ENCODE data around the gene MGAT3.

- TF ChIP-seq CTCF (tag by site-specific recombination; IDR thresholded peaks at IDR 0.05) (no peak), ZBTB20 (tag by site-specific recombination; IDR thresholded peaks at IDR 0.05) (no peak), TCF7L2 (IDR thresholded peaks at IDR 0.05; ENCODE audit: borderline replicate concordance, low read depth, low read length) (no peak), KLF1 (tag by site-specific recombination; IDR thresholded peaks at IDR 0.05) (no peak), ZBTB21 (tag by site-specific recombination; IDR thresholded peaks at IDR 0.05) (no peak), ZNF341 (tag by site-specific recombination; IDR thresholded peaks at IDR 0.05; ENCODE audit: low read depth) (no peak)
Measured at GRCh38 chr22:39427751-39428596, 28.8 kb upstream of the MGAT3 start.
